ENCODE results near the gene ZG16B. TPM values are rescaled to one million over a fixed set of nuclear protein-coding genes. Genes with fewer than 3 reads are reported as not detected.

ZG16B gene
- total RNA-seq, 6 experiments from 2014 or later = 0.24 to 1.6 (median 0.50) TPM; not detected in 2

DNA sequence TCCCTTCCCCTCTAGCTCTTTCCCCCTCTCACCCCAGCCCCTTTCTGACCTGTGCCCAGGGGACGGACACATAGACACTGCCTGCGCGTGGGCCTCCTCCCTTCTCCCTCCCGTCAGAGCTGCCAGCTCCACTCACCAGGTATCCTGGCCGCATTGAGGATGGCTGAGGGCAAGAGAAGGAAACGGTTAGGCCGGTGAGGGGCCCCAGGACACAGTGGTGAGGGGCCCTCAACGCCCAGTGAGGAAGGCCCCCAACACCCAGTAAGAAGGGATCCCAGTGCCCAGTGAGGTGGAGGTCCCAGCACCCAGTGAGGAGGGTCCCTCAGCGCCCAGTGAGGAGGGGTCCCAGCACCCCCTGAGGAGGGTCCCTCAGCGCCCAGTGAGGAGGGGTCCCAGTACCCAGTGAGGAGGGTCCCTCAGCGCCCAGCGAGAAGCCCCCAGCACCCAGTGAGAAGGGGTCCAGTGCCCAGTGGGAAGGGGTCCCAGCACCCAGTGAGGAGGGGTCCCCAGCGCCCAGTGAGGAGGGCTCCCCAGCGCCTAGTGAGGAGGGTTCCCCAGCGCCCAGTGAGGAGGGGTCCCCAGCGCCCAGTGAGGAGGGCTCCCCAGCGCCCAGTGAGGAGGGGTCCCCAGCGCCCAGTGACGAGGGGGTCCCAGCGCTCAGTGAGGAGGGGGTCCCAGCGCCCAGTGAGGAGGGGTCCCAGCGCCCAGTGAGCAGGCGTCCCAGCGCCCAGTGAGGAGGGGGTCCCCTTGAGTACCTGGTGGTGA is 26.8 kb downstream of the ZG16B start:
- no peaks in the 10 kb centered on the region for H3K27me3 ChIP-seq
- no peak for ATAC-seq
- no peaks in the 10 kb centered on the region for H3K36me3 ChIP-seq
- no peaks in the 10 kb centered on the region for H3K9me3 ChIP-seq
- TF ChIP-seq, protein P1, sequence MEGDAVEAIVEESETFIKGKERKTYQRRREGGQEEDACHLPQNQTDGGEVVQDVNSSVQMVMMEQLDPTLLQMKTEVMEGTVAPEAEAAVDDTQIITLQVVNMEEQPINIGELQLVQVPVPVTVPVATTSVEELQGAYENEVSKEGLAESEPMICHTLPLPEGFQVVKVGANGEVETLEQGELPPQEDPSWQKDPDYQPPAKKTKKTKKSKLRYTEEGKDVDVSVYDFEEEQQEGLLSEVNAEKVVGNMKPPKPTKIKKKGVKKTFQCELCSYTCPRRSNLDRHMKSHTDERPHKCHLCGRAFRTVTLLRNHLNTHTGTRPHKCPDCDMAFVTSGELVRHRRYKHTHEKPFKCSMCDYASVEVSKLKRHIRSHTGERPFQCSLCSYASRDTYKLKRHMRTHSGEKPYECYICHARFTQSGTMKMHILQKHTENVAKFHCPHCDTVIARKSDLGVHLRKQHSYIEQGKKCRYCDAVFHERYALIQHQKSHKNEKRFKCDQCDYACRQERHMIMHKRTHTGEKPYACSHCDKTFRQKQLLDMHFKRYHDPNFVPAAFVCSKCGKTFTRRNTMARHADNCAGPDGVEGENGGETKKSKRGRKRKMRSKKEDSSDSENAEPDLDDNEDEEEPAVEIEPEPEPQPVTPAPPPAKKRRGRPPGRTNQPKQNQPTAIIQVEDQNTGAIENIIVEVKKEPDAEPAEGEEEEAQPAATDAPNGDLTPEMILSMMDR (IDR thresholded peaks at IDR 0.05) = no peak
- no peak overlapping the region for H3K4me3 ChIP-seq
- WGBS (ENCODE audit: insufficient coverage, low coverage, low lambda C conversion rate, missing lambda C conversion rate) = 88% methylated on average over 5 of the region's 24 CpGs
- no peak for DNase-seq
- no peak overlapping the region for H3K27ac ChIP-seq
- H3K4me1 ChIP-seq = no peaks in the 10 kb centered on the region
- intact Hi-C loops (cut with DNase I) = no loop called here

DNA sequence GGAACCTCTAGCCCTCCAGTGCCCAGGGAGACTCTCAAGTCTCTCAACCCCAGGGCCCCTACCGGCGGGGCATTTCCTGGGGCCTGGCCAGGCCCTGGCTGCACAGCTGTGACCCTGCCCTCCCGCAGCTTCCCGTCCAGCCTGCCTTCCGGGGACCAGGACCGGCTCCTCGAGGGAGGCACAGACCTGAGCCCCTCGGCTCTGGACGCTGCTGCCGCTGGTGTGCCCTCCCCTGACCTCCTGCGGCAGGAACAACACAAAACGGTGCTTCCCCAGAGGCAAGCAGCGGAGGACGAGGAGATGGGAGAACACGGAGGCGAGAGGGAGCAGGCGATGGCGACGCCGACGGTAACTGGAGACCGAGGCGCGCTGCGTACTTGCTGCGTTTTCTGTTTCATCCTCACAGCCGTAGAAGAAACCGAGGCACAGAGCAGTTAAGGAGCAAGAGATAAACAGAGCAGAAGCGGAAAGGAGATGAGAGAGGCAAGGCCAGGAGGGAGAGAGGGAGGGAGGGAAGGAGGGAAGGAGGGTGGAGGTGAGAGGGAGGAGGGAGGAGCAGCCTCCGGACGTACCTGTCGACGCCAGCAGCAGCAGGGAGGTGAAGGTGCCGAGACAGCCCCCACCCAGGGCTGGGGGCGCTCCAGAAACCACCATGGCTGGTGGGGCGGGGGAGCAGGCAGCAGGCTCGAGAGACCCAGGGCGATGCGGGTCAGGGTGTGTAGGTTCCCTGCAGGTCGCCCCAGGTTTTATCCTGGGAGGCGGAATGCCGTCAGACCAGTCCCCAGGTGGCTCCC is 27.5 kb downstream of the ZG16B start, which contains the start of gene PRSS22:
Gene PRSS22 (minus strand): TSS at position 720 of the 794 bp plus-strand sequence. CDS start 66 bp downstream, at position 654.
- no peaks in the 10 kb centered on the region for H3K9me3 ChIP-seq
- no peak within 1 kb of the TSS for H3K27ac ChIP-seq
- intact Hi-C loops (cut with DNase I) = no loop called here
- TF ChIP-seq, protein P1 (IDR thresholded peaks at IDR 0.05) = no peak
- TF ChIP-seq POLR2A (IDR thresholded peaks at IDR 0.05) = no peak
- DNase-seq (no peak), ATAC-seq (peak in 3 of 4 donors; percentile 10 to 57 (median 20))
- no peak within 1 kb of the TSS for H3K4me3 ChIP-seq
- H3K4me1 ChIP-seq = no peaks in the 10 kb centered on the region
- WGBS (ENCODE audit: insufficient coverage, low coverage, low lambda C conversion rate, missing lambda C conversion rate) = 8% methylated on average over 23 of the region's 42 CpGs
- no peaks in the 10 kb centered on the region for H3K27me3 ChIP-seq
- H3K36me3 ChIP-seq = no peaks in the 10 kb centered on the region

GRCh38 chr16:2858245-2859025 is 28.3 kb downstream of the ZG16B start:
- Histone ChIP-seq H3K4me1 (no peaks in the 10 kb centered on the region), H3K27me3 (no peaks in the 10 kb centered on the region), H3K9me3 (no peaks in the 10 kb centered on the region), H3K36me3 (no peaks in the 10 kb centered on the region), H3K27ac (no peak overlapping the region), H3K4me3 (no peak overlapping the region)
- 0% methylated on average over 3 of the region's 23 CpGs for WGBS (ENCODE audit: insufficient coverage, low coverage, low lambda C conversion rate, missing lambda C conversion rate)
- peak in 3 of 4 donors; percentile 26 to 74 (median 63) for ATAC-seq
- DNase-seq = no peak
- intact Hi-C loops (cut with DNase I) = no loop called here
- TF ChIP-seq, protein P1 (IDR thresholded peaks at IDR 0.05) = no peak
- no peak for TF ChIP-seq POLR2A (IDR thresholded peaks at IDR 0.05)

- ATAC-seq (no peak), DNase-seq (no peak)
- Histone ChIP-seq H3K4me1 (no peaks in the 10 kb centered on the region), H3K27ac (no peak overlapping the region), H3K9me3 (no peaks in the 10 kb centered on the region), H3K36me3 (no peaks in the 10 kb centered on the region), H3K4me3 (no peak overlapping the region), H3K27me3 (no peaks in the 10 kb centered on the region)
- WGBS (ENCODE audit: insufficient coverage, low coverage, low lambda C conversion rate, missing lambda C conversion rate) = 17% methylated on average over 2 of the region's 10 CpGs
- intact Hi-C loops (cut with DNase I) = no loop called here
- no peak for TF ChIP-seq POLR2A (IDR thresholded peaks at IDR 0.05)
- TF ChIP-seq, protein P1 (IDR thresholded peaks at IDR 0.05) = no peak
These were observed 29.7 kb downstream of the ZG16B start for GRCh38 chr16:2859686-2860265.

Measured in right lobe of liver (tissue), 6 donors.